HepG2 (cell line): ENCODE data around the gene NUP62. TPM values are rescaled to one million over a fixed set of nuclear protein-coding genes. Genes with fewer than 3 reads are reported as not detected.
A peak's percentile ranks its signal among the peaks of the same experiment; 100 is the strongest.

Experiments used
- ARID2 ChIP-seq: sonication (generic); formaldehyde crosslinking; IDR thresholded peaks from 2 replicates; pipeline ENCODE4 v1.8.1; 2022; ENCODE audit warnings: mild to moderate bottlenecking, missing genetic modification reagents, borderline replicate concordance
- BRD4 ChIP-seq: sonication (generic); formaldehyde crosslinking; IDR thresholded peaks from 2 replicates; pipeline ENCODE4 v1.4.0; 2020; ENCODE audit warnings: missing genetic modification reagents
- E2F2 ChIP-seq: sonication (generic); formaldehyde crosslinking; IDR thresholded peaks from 2 replicates; pipeline ENCODE4 v1.4.0; 2020; ENCODE audit warnings: missing genetic modification reagents, borderline replicate concordance
- FOXK2 ChIP-seq: fragments of 450-650 bp; IDR thresholded peaks from 2 replicates; pipeline ENCODE4 v1.6.1; 2016
- HMG20B ChIP-seq: conservative IDR thresholded peaks from 2 replicates; pipeline ENCODE4 v1.6.1; 2016; ENCODE audit warnings: missing genetic modification reagents, missing compliant biosample characterization
- HMGXB4 ChIP-seq, 2 experiments: sonication (generic) in 1 of 2; formaldehyde crosslinking in 1 of 2; IDR thresholded peaks; 2 replicates each; pipeline versions ENCODE4 v1.4.0 to v1.6.1; 2018 to 2020; ENCODE audit warnings: missing genetic modification reagents in 2 of 2, borderline replicate concordance in 1 of 2, low read depth in 1 of 2, mild to moderate bottlenecking in 1 of 2, missing biosample characterization in 1 of 2
- HOMEZ ChIP-seq: IDR thresholded peaks from 2 replicates; pipeline ENCODE4 v1.6.1; 2016; ENCODE audit warnings: low read depth
- IRF1 ChIP-seq: sonication (generic); formaldehyde crosslinking; IDR thresholded peaks from 2 replicates; pipeline ENCODE4 v1.4.0; 2020; ENCODE audit warnings: low read depth, mild to moderate bottlenecking, missing genetic modification reagents
- ISL2 ChIP-seq: sonication (generic); formaldehyde crosslinking; IDR thresholded peaks from 2 replicates; pipeline ENCODE4 v1.5.0; 2020; ENCODE audit warnings: missing genetic modification reagents
- ISX ChIP-seq: sonication (generic); formaldehyde crosslinking; conservative IDR thresholded peaks from 2 replicates; pipeline ENCODE4 v1.5.0; 2020; ENCODE audit warnings: missing genetic modification reagents
- MLX ChIP-seq: IDR thresholded peaks from 2 replicates; pipeline ENCODE4 v1.6.1; 2016
- NFE2 ChIP-seq: sonication (generic); formaldehyde crosslinking; IDR thresholded peaks from 2 replicates; pipeline ENCODE4 v1.4.0; 2020; ENCODE audit warnings: missing genetic modification reagents
- STAG1 ChIP-seq: sonication (generic); formaldehyde crosslinking; IDR thresholded peaks from 2 replicates; pipeline ENCODE4 v1.4.0; 2020; ENCODE audit warnings: missing genetic modification reagents
- TOPORS ChIP-seq: sonication (generic); formaldehyde crosslinking; IDR thresholded peaks from 2 replicates; pipeline ENCODE4 v1.8.0; 2023; ENCODE audit warnings: mild to moderate bottlenecking, missing genetic modification reagents
- ZNF121 ChIP-seq: sonication (generic); formaldehyde crosslinking; IDR thresholded peaks from 2 replicates; pipeline ENCODE4 v1.5.0; 2020; ENCODE audit warnings: mild to moderate bottlenecking, missing genetic modification reagents
- ZNF207 ChIP-seq: fragments of 450-650 bp; IDR thresholded peaks from 2 replicates; pipeline ENCODE4 v1.6.1; 2016; ENCODE audit warnings: antibody characterized with exemption, borderline replicate concordance
- ZNF224 ChIP-seq: sonication (generic); formaldehyde crosslinking; IDR thresholded peaks from 2 replicates; pipeline ENCODE4 v1.5.0; 2020; ENCODE audit warnings: mild to moderate bottlenecking, missing genetic modification reagents
- ZNF337 ChIP-seq: sonication (generic); formaldehyde crosslinking; IDR thresholded peaks from 2 replicates; pipeline ENCODE4 v1.5.1; 2020; ENCODE audit warnings: missing genetic modification reagents, low read depth, mild to moderate bottlenecking, borderline replicate concordance
- ZNF570 ChIP-seq: sonication (generic); formaldehyde crosslinking; IDR thresholded peaks from 2 replicates; pipeline ENCODE4 v1.4.0; 2020; ENCODE audit warnings: mild to moderate bottlenecking, missing genetic modification reagents, borderline replicate concordance
- ZNF629 ChIP-seq: sonication (generic); formaldehyde crosslinking; conservative IDR thresholded peaks from 2 replicates; pipeline ENCODE4 v1.5.0; 2020; ENCODE audit warnings: missing genetic modification reagents
- ZNF883 ChIP-seq: sonication (generic); formaldehyde crosslinking; IDR thresholded peaks from 2 replicates; pipeline ENCODE4 v1.5.1; 2020; ENCODE audit warnings: mild to moderate bottlenecking, missing genetic modification reagents; ENCODE audit errors: not compliant biosample characterization
- ZUFSP ChIP-seq: sonication (generic); formaldehyde crosslinking; IDR thresholded peaks from 2 replicates; pipeline ENCODE4 v1.9.0; 2021; ENCODE audit warnings: missing genetic modification reagents, mild to moderate bottlenecking, borderline replicate concordance
- polyA plus RNA-seq, 8 experiments: library from polyadenylated mRNA; depleted of rRNA in 3 of 8; stranded (reverse) in 7 of 8; unstranded in 1 of 8; fragments of >200 nt; fragmentation: Illumina TruSeq in 4 of 8; extraction: Trizol in 4 of 8; gene quantifications; 2 replicates each; pipeline versions ENCODE4 v1.2.1 to v1.2.3, GENCODE V29; 2011 to 2016; ENCODE audit warnings: low read depth in 4 of 8, missing spikeins in 1 of 8, mixed read lengths in 1 of 8; ENCODE audit not compliant: insufficient read depth in 1 of 8
- total RNA-seq, 5 experiments: library from RNA; depleted of rRNA; stranded (reverse); fragments of >200 nt; fragmentation: Illumina TruSeq; extraction: Trizol; gene quantifications; 2 replicates each; pipeline ENCODE4 v1.2.3, GENCODE V29; 2016; ENCODE audit warnings: low read depth in 1 of 5

The NUP62 gene
- total and polyA plus RNA-seq, 2 of the 13 experiments (the other 11 are each of a cell fraction or from before 2014, with no cell fraction given): 16.5 to 41.5 TPM

GRCh38 chr19:49869484-49870308 lies 59.6 kb downstream of the NUP62 start (continued):
- TF ChIP-seq IRF1 (CRISPR knock-in tag) (0 out of 2 replicates have a peak, but pooled peaks have one; percentile 36), STAG1 (CRISPR knock-in tag) (no peak), ZNF224 (no peak), ARID2 (CRISPR knock-in tag) (no peak), TOPORS (CRISPR knock-in tag) (no peak), FOXK2 (peak; percentile 50; the same call in 1 of the 2 replicates), E2F2 (CRISPR knock-in tag) (0 out of 2 replicates have a peak, but pooled peaks have one; percentile 29), ISX (CRISPR knock-in tag) (no peak), ZNF883 (no peak), ZNF629 (CRISPR knock-in tag) (no peak), HMG20B (CRISPR knock-in tag) (no peak), ZNF337 (CRISPR knock-in tag) (no peak), ISL2 (CRISPR knock-in tag) (peak; percentile 62; the same call in 1 of the 2 replicates), NFE2 (no peak), ZNF121 (CRISPR knock-in tag) (no peak), ZNF570 (CRISPR knock-in tag) (0 out of 2 replicates have a peak, but pooled peaks have one; percentile 69), BRD4 (CRISPR knock-in tag) (peak; percentile 79; the same call in 1 of the 2 replicates), ZNF207 (no peak), HOMEZ (CRISPR knock-in tag) (no peak), HMGXB4 (CRISPR knock-in tag; IDR thresholded peaks at IDR 0.05; ENCODE audit: borderline replicate concordance in 1 of 2, low read depth in 1 of 2) (peak in 1 of 2 experiments; percentile 42; a peak in 1 of 4 replicates), MLX (CRISPR knock-in tag) (no peak), ZUFSP (CRISPR knock-in tag) (no peak)
